ENCODE results near the gene CDC20.

DNA sequence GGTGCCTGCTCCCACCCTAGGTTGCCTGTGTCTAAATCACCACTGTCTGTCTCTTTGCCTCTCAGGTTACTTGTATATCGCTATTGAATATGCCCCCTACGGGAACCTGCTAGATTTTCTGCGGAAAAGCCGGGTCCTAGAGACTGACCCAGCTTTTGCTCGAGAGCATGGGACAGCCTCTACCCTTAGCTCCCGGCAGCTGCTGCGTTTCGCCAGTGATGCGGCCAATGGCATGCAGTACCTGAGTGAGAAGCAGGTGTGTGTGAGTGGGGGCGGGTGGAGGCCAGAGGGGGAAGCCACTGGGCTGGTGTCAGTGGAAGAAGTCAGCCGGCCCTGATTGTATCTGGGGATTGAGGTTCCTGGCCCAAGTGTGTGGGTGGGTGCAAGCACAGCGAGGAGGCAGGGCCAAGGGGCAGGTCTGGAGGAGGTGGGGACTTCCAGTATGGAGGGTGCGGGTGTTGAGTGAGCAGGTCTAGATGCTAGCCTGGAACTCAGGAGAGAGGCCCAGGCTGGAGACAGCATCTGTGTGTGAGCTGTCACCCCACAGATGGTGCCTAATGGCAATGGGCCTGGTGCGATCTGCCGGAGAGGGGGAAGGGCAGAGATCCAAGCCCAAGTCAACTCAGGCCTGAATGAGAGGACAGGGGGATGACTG lies 40.8 kb upstream of the CDC20 start:
- TF ChIP-seq, protein P1, sequence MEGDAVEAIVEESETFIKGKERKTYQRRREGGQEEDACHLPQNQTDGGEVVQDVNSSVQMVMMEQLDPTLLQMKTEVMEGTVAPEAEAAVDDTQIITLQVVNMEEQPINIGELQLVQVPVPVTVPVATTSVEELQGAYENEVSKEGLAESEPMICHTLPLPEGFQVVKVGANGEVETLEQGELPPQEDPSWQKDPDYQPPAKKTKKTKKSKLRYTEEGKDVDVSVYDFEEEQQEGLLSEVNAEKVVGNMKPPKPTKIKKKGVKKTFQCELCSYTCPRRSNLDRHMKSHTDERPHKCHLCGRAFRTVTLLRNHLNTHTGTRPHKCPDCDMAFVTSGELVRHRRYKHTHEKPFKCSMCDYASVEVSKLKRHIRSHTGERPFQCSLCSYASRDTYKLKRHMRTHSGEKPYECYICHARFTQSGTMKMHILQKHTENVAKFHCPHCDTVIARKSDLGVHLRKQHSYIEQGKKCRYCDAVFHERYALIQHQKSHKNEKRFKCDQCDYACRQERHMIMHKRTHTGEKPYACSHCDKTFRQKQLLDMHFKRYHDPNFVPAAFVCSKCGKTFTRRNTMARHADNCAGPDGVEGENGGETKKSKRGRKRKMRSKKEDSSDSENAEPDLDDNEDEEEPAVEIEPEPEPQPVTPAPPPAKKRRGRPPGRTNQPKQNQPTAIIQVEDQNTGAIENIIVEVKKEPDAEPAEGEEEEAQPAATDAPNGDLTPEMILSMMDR (IDR thresholded peaks at IDR 0.05), result no peak
- TF ChIP-seq JUND (IDR thresholded peaks at IDR 0.05) (no peak), YY1 (IDR thresholded peaks at IDR 0.05; ENCODE audit: low read depth) (no peak), RAD21 (IDR thresholded peaks at IDR 0.05; ENCODE audit: low read length) (no peak), EP300 (IDR thresholded peaks at IDR 0.05; ENCODE audit: borderline replicate concordance in 1 of 2, low read depth in 1 of 2, low read length in 1 of 2) (no peak), CHD2 (IDR thresholded peaks at IDR 0.05; ENCODE audit: low read length, partially characterized antibody) (no peak), RCOR1 (IDR thresholded peaks at IDR 0.05; ENCODE audit: low read length) (no peak), SMC3 (IDR thresholded peaks at IDR 0.05; ENCODE audit: low read depth, low read length) (no peak), FOXJ3 (CRISPR knock-in tag; IDR thresholded peaks at IDR 0.05) (no peak)
- TF ChIP-seq, protein P2, sequence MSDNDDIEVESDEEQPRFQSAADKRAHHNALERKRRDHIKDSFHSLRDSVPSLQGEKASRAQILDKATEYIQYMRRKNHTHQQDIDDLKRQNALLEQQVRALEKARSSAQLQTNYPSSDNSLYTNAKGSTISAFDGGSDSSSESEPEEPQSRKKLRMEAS (IDR thresholded peaks at IDR 0.05; ENCODE audit: low read depth), result no peak
